HUES48 (cell line): ENCODE measurements around the gene TNIK.
"Not testable (repeated sequence)": the region's sequence is repeated elsewhere in the genome, so short reads cannot be mapped to it uniquely, and the experiment has no call there.

Experiments
- H3K27ac ChIP-seq: one replicate; pipeline ENCODE4 v1.7.0; 2013; ENCODE audit warnings: low read depth, low read length, inconsistent platforms
- H3K27me3 ChIP-seq: 2 replicates; pipeline ENCODE4 v1.6.1; 2013; ENCODE audit warnings: mild to moderate bottlenecking, low read length; ENCODE audit not compliant: control insufficient read depth, insufficient read depth
- H3K36me3 ChIP-seq: 2 replicates; pipeline ENCODE4 v1.6.1; 2013; ENCODE audit warnings: low read length; ENCODE audit not compliant: control insufficient read depth, insufficient read depth
- H3K4me1 ChIP-seq: 2 replicates; pipeline ENCODE4 v1.6.1; 2013; ENCODE audit warnings: mild to moderate bottlenecking, low read length; ENCODE audit not compliant: control insufficient read depth, insufficient read depth
- H3K4me3 ChIP-seq: 2 replicates; pipeline ENCODE4 v1.5.1; 2013; ENCODE audit warnings: mild to moderate bottlenecking, low read depth, low read length
- H3K9ac ChIP-seq: 2 replicates; pipeline ENCODE4 v1.6.1; 2013; ENCODE audit warnings: mild to moderate bottlenecking, low read depth, low read length, moderate library complexity
- H3K9me3 ChIP-seq: 2 replicates; pipeline ENCODE4 v1.6.1; 2013; ENCODE audit warnings: low read length; ENCODE audit not compliant: control insufficient read depth, insufficient read depth

The TNIK gene

GRCh38 chr3:171255236-171255806, 204.9 kb downstream of the TNIK start:
- H3K36me3 ChIP-seq = no peaks in the 10 kb centered on the region
- no peak overlapping the region for H3K27ac ChIP-seq
- no peaks in the 10 kb centered on the region for H3K27me3 ChIP-seq
- peaks cover 5% of the 10 kb centered on the region; the same call in 1 of the 2 replicates for H3K4me1 ChIP-seq
- H3K4me3 ChIP-seq = no peak overlapping the region
- H3K9ac ChIP-seq = no peak overlapping the region
- no peaks in the 10 kb centered on the region for H3K9me3 ChIP-seq

- no peak overlapping the region for H3K4me3 ChIP-seq
- H3K36me3 ChIP-seq = no peaks in the 10 kb centered on the region
- peaks cover 5% of the 10 kb centered on the region; the same call in 1 of the 2 replicates for H3K4me1 ChIP-seq
- no peak overlapping the region for H3K9ac ChIP-seq
- H3K27me3 ChIP-seq = no peaks in the 10 kb centered on the region
- H3K9me3 ChIP-seq = no peaks in the 10 kb centered on the region
- H3K27ac ChIP-seq = no peak overlapping the region
Observed at GRCh38 chr3:171254315-171254714, 205.9 kb downstream of the TNIK start.

DNA sequence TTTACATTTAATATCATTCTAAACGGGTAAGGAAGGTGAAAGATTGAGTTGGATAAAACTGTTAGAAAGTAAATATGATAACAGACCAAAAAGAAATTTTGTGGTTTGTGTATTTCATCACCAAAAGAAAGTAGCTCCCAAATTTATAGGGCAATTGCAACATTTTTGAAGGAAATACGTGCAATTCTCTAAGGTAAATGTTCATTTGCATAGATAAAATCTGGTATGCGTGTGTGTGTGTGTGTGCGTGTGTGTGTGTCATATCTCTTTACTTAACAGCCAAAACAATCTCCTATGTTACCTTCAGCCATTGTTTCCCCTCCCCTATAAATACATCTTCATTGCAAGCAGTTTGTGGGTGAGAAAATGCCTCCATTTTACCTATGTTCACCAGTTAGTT, 208.4 kb downstream of the TNIK start:
- Histone ChIP-seq H3K4me1 (peaks cover 5% of the 10 kb centered on the region; the same call in 1 of the 2 replicates), H3K9me3 (no peaks in the 10 kb centered on the region), H3K27ac (no peak overlapping the region), H3K9ac (no peak overlapping the region), H3K36me3 (no peaks in the 10 kb centered on the region), H3K4me3 (no peak overlapping the region), H3K27me3 (no peaks in the 10 kb centered on the region)

DNA sequence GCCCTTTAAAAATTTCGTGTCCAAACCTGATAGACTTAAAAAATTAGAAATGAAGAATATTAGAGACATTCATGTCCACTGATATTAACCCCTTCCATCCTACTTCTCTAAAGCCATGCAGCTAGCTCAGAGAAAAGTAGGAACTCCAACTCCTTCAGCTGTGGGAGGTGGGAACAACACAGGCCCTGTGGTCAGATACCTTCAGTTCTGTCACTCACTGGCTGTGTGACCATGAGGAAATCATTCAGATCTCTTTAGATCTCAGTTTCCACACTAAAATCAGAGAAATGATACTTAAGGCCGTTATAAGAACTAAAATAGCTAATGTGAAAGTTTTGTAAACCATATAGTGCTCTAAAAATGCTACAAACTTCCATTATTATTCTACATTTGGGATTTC, 209.8 kb downstream of the TNIK start:
- H3K27ac ChIP-seq = no peak overlapping the region
- H3K4me3 ChIP-seq = no peak overlapping the region
- H3K27me3 ChIP-seq = no peaks in the 10 kb centered on the region
- peaks cover 2% of the 10 kb centered on the region; the same call in 1 of the 2 replicates for H3K4me1 ChIP-seq
- H3K9ac ChIP-seq = no peak overlapping the region
- H3K36me3 ChIP-seq = no peaks in the 10 kb centered on the region
- H3K9me3 ChIP-seq = no peaks in the 10 kb centered on the region

- Histone ChIP-seq H3K4me3 (no peak overlapping the region), H3K9ac (no peak overlapping the region), H3K27me3 (no peaks in the 10 kb centered on the region), H3K9me3 (no peaks in the 10 kb centered on the region), H3K27ac (no peak overlapping the region), H3K36me3 (no peaks in the 10 kb centered on the region), H3K4me1 (no peaks in the 10 kb centered on the region)
Observed at GRCh38 chr3:171249245-171249644, 211.0 kb downstream of the TNIK start.

- Histone ChIP-seq H3K4me3 (no peak overlapping the region), H3K36me3 (no peaks in the 10 kb centered on the region), H3K27ac (no peak overlapping the region), H3K9ac (no peak overlapping the region), H3K4me1 (no peaks in the 10 kb centered on the region), H3K27me3 (no peaks in the 10 kb centered on the region), H3K9me3 (no peaks in the 10 kb centered on the region)
Observed at GRCh38 chr3:171248426-171249111, 211.6 kb downstream of the TNIK start.

- H3K9me3 ChIP-seq = no peaks in the 10 kb centered on the region
- no peak overlapping the region for H3K27ac ChIP-seq
- H3K27me3 ChIP-seq = no peaks in the 10 kb centered on the region
- no peaks in the 10 kb centered on the region for H3K4me1 ChIP-seq
- H3K9ac ChIP-seq = no peak overlapping the region
- no peak overlapping the region for H3K4me3 ChIP-seq
- no peaks in the 10 kb centered on the region for H3K36me3 ChIP-seq
Observed at GRCh38 chr3:171245796-171246765, 214.1 kb downstream of the TNIK start.

- Histone ChIP-seq H3K4me3 (no peak overlapping the region), H3K27me3 (no peaks in the 10 kb centered on the region), H3K9me3 (no peaks in the 10 kb centered on the region), H3K36me3 (no peaks in the 10 kb centered on the region), H3K27ac (no peak overlapping the region), H3K9ac (no peak overlapping the region), H3K4me1 (no peaks in the 10 kb centered on the region)
Observed at GRCh38 chr3:171242951-171243350, 217.3 kb downstream of the TNIK start.

GRCh38 chr3:171242170-171242569, 218.0 kb downstream of the TNIK start:
- Histone ChIP-seq H3K9ac (no peak overlapping the region), H3K4me1 (no peaks in the 10 kb centered on the region), H3K27ac (no peak overlapping the region), H3K4me3 (no peak overlapping the region), H3K36me3 (no peaks in the 10 kb centered on the region), H3K9me3 (no peaks in the 10 kb centered on the region), H3K27me3 (no peaks in the 10 kb centered on the region)

DNA sequence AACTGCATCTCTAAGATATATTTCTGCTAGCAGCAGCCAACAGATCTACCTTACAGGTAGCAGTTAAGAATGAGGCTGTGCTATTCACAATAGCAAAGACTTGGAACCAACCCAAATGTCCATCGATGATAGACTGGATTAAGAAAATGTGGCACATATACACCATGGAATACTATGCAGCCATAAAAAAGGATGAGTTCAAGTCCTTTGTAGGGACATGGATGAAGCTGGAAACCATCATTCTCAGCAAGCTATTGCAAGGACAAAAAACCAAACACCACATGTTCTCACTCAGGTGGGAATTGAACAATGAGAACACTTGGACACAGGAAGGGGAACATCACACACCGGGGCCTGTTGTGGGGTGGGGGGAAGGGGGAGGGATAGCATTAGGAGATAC, 218.6 kb downstream of the TNIK start:
- H3K4me3 ChIP-seq, H3K27me3 ChIP-seq, H3K4me1 ChIP-seq, H3K27ac ChIP-seq, H3K9me3 ChIP-seq, H3K36me3 ChIP-seq, H3K9ac ChIP-seq: not testable (repeated sequence)

DNA sequence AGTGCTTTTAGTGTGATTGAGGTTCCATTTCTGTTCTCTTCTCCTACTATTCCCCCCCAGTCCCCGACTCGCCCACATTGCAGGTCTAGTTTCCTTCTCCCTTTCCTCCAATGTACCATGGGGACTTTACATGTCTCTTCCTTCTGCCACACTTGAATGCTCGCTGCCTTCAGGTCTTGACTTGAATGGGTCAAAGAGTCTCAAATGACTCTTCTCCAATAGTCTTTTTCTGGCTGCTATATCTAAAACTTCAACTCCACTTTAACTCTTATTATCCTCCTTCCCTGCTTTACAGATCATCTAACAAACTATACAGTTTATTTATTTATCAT, 219.7 kb downstream of the TNIK start:
- no peaks in the 10 kb centered on the region for H3K9me3 ChIP-seq
- H3K27ac ChIP-seq = no peak overlapping the region
- peaks cover 11% of the 10 kb centered on the region for H3K4me1 ChIP-seq
- H3K4me3 ChIP-seq = no peak overlapping the region
- H3K36me3 ChIP-seq = no peaks in the 10 kb centered on the region
- no peaks in the 10 kb centered on the region for H3K27me3 ChIP-seq
- no peak overlapping the region for H3K9ac ChIP-seq
